Ovary (tissue), 9 donors: Measurements from ENCODE around the gene NIF3L1. TPM values are rescaled to one million over a fixed set of nuclear protein-coding genes. Genes with fewer than 3 reads are reported as not detected.

Experiments
- DNase-seq, 5 donors: peaks; one replicate each; pipeline ENCODE4 v3.0.0-alpha.2; 2019 to 2020
- H3K27ac ChIP-seq, 2 donors: fragments of 200-600 bp; one replicate each; pipeline versions ENCODE4 v1.5.1 to v1.8.0; 2019 to 2022
- H3K27me3 ChIP-seq: fragments of 200-600 bp; one replicate; pipeline ENCODE4 v1.8.0; 2022
- H3K36me3 ChIP-seq: fragments of 200-600 bp; sonication (generic); one replicate; pipeline ENCODE4 v1.5.1; 2019
- H3K4me1 ChIP-seq: one replicate; pipeline ENCODE4 v1.8.1; 2013; ENCODE audit warnings: mild to moderate bottlenecking, moderate library complexity; ENCODE audit not compliant: insufficient read depth
- H3K4me3 ChIP-seq: fragments of 200-600 bp; sonication (generic); one replicate; pipeline ENCODE4 v1.5.1; 2017
- H3K9me3 ChIP-seq, 2 donors: fragments of 200-600 bp in 1 of 2; sonication (generic) in 1 of 2; one replicate each; pipeline versions ENCODE4 v1.5.1 to v1.8.1; 2013 to 2019; ENCODE audit warnings: mild to moderate bottlenecking in 1 of 2, moderate library complexity in 1 of 2
- CTCF ChIP-seq, 3 donors: fragments of 450-650 bp in 2 of 3; fragments of 200-600 bp in 1 of 3; IDR thresholded peaks; one replicate each; pipeline versions ENCODE4 v1.5.1 to v1.8.0; 2016 to 2022; ENCODE audit warnings: antibody characterized with exemption in 3 of 3, mild to moderate bottlenecking in 1 of 3
- EP300 ChIP-seq: sonication (generic); formaldehyde crosslinking; IDR thresholded peaks from one replicate; pipeline ENCODE4 v1.6.1; 2017; ENCODE audit warnings: antibody characterized with exemption
- POLR2A ChIP-seq: fragments of 450-650 bp; IDR thresholded peaks from one replicate; pipeline ENCODE4 v1.6.1; 2017; ENCODE audit warnings: antibody characterized with exemption, mild to moderate bottlenecking, moderate library complexity
- WGBS, 3 donors: extraction: QIAGEN DNeasy Blood & Tissue Kit in 1 of 3; methylation state at CpG; one replicate each; pipeline versions ENCODE4 v1.1.5 to v1.1.7; 2013 to 2017; 5-methylcytosine and 5-hydroxymethylcytosine counted together
- intact Hi-C, 4 donors: fragments of 100-400 bp; cut with DNase I; formaldehyde crosslinking; loops; one replicate each; pipeline versions ENCODE4 v1.11.0 to v1.15.1; 2022 to 2023
- polyA plus RNA-seq, 2 donors: library from polyadenylated mRNA; stranded (reverse); fragments of 200-250 nt in 1 of 2; fragments of 350-450 nt in 1 of 2; fragmentation: Illumina TruSeq in 1 of 2; extraction: RNeasy Lipid Tissue Mini Kit (QIAGEN cat#74804) in 1 of 2; gene quantifications; one replicate each; pipeline ENCODE4 v1.2.3, GENCODE V29; 2013 to 2014
- total RNA-seq, 7 donors: library from RNA; depleted of rRNA in 2 of 7; stranded (reverse); fragments of >200 nt in 2 of 7; fragmentation: NEBNext Ultra II Directional in 3 of 7; extraction: Animal tissue kit (Norgen Biotek cat#: 25700) in 3 of 7; gene quantifications; one replicate each; pipeline versions ENCODE4 v1.1.0 to v1.2.4, GENCODE V29; 2016 to 2023
- donor health status: DM: no; HTN: no; CAD: no; lungs with moderate emphysema.
- donor health status: DM: no; HTN: no; CAD: no.
- donor health status: Bipolar disorder and iron deficiency.
- donor health status: DM: yes; HTN: yes; CAD: no.
- donor health status: DM: no; HTN: no; CAD: no.
- donor health status: DM: yes; HTN: yes; CAD: no.

The NIF3L1 gene
- total and polyA plus RNA-seq, 9 donors = 12.8 to 29.6 (median 17.7) TPM

- Histone ChIP-seq H3K27me3 (no peaks in the 10 kb centered on the region), H3K27ac (no peak overlapping the region), H3K9me3 (no peaks in the 10 kb centered on the region), H3K4me1 (no peaks in the 10 kb centered on the region), H3K4me3 (no peak overlapping the region), H3K36me3 (no peaks in the 10 kb centered on the region)
- TF ChIP-seq EP300 = no peak
- no peak for TF ChIP-seq CTCF (IDR thresholded peaks at IDR 0.05)
- TF ChIP-seq POLR2A = no peak
- no peak for DNase-seq
- intact Hi-C loops = loop anchor here in 2 of 4 donors (10.0 kb wide), 2 partner anchors 155 to 265 kb away; no protein-coding TSS in a partner anchor
- 74 to 84% (median 75%) methylated on average over 4 of the region's 4 CpGs for WGBS, 3 donors
Measured at GRCh38 chr2:200909958-200910357, 20.8 kb downstream of the NIF3L1 start.

GRCh38 chr2:200913654-200914053, 24.5 kb downstream of the NIF3L1 start:
- intact Hi-C loops = no loop called here
- no peaks in the 10 kb centered on the region for H3K4me1 ChIP-seq
- H3K9me3 ChIP-seq = no peaks in the 10 kb centered on the region
- DNase-seq = no peak
- no peaks in the 10 kb centered on the region for H3K36me3 ChIP-seq
- H3K27me3 ChIP-seq = no peaks in the 10 kb centered on the region
- TF ChIP-seq CTCF (IDR thresholded peaks at IDR 0.05) = no peak
- no peak for TF ChIP-seq EP300
- H3K27ac ChIP-seq = no peak overlapping the region
- H3K4me3 ChIP-seq = no peak overlapping the region

- H3K4me1 ChIP-seq = no peaks in the 10 kb centered on the region
- TF ChIP-seq EP300 (no peak), CTCF (IDR thresholded peaks at IDR 0.05) (no peak), POLR2A (no peak)
- DNase-seq = no peak
- no peak overlapping the region for H3K4me3 ChIP-seq
- intact Hi-C loops = loop anchor here in 1 of 4 donors (10.0 kb wide), 1 partner anchor 72 kb away; no protein-coding TSS in a partner anchor
- H3K27me3 ChIP-seq = no peaks in the 10 kb centered on the region
- 84 to 91% (median 87%) methylated on average over 6 of the region's 6 CpGs for WGBS, 3 donors
- no peak overlapping the region for H3K27ac ChIP-seq
- no peaks in the 10 kb centered on the region for H3K36me3 ChIP-seq
- H3K9me3 ChIP-seq = no peaks in the 10 kb centered on the region
Measured at GRCh38 chr2:200922439-200922838, 33.3 kb downstream of the NIF3L1 start.

- Histone ChIP-seq H3K4me3 (no peak overlapping the region), H3K4me1 (no peaks in the 10 kb centered on the region), H3K36me3 (no peaks in the 10 kb centered on the region), H3K27ac (no peak overlapping the region), H3K27me3 (no peaks in the 10 kb centered on the region), H3K9me3 (no peaks in the 10 kb centered on the region)
- no peak for DNase-seq
- intact Hi-C loops = loop anchor here in 1 of 4 donors (10.0 kb wide), 1 partner anchor 65 kb away; no protein-coding TSS in a partner anchor
- WGBS, 3 donors = 62 to 81% (median 72%) methylated on average over 2 of the region's 2 CpGs
- TF ChIP-seq POLR2A (no peak), CTCF (IDR thresholded peaks at IDR 0.05) (no peak), EP300 (no peak)
Measured at GRCh38 chr2:200929334-200930249, 40.4 kb downstream of the NIF3L1 start.
